H1 (cell line): Measurements from ENCODE around the gene SLC12A5. TPM values are rescaled to one million over a fixed set of nuclear protein-coding genes. Genes with fewer than 3 reads are reported as not detected.

ENCODE experiments used
- CTCF ChIA-PET: fragments of 300-600 bp; sonication (Branson Sonifier 250); formaldehyde crosslinking; loops from one replicate; lab custom pipeline; 2021; ENCODE audit not compliant: partially characterized antibody; lab: Charles Lee
- POLR2A ChIA-PET: fragments of 300-600 bp; sonication (Branson Sonifier 250); formaldehyde crosslinking; loops from one replicate; lab custom pipeline; 2021; ENCODE audit warnings: inconsistent platforms; ENCODE audit not compliant: partially characterized antibody; lab: Charles Lee
- DNase-seq, 2 experiments: peaks; one replicate each; pipeline versions ENCODE4 v3.0.0 to v3.0.0-alpha.2; 2010 to 2022; ENCODE audit warnings: low spot score in 2 of 2, low read depth in 1 of 2, mixed read lengths in 1 of 2
- FAIRE-seq: peaks from 2 replicates; lab custom pipeline; 2011; peaks lifted over from hg19 to GRCh38; lab: Jason Lieb, UNC
- H2AFZ ChIP-seq: 2 replicates; pipeline ENCODE4 v1.8.1; 2012; ENCODE audit warnings: low read length, inconsistent platforms
- H2AK5ac ChIP-seq: 2 replicates; pipeline ENCODE4 v1.6.1; 2013; ENCODE audit warnings: low read depth, low read length
- H2BK120ac ChIP-seq: replicated peaks from 2 replicates; pipeline ENCODE3; 2013; ENCODE audit warnings: low read depth, low read length, inconsistent platforms
- H2BK12ac ChIP-seq: 2 replicates; pipeline ENCODE4 v1.6.1; 2013; ENCODE audit warnings: low read depth, low read length
- H2BK15ac ChIP-seq: 2 replicates; pipeline ENCODE4 v1.6.1; 2013; ENCODE audit warnings: low read length
- H2BK20ac ChIP-seq: 2 replicates; pipeline ENCODE4 v1.6.1; 2013; ENCODE audit warnings: low read length
- H2BK5ac ChIP-seq: 2 replicates; pipeline ENCODE4 v1.6.1; 2013; ENCODE audit warnings: low read depth, low read length
- H3K14ac ChIP-seq: 2 replicates; pipeline ENCODE4 v1.6.1; 2013; ENCODE audit warnings: inconsistent platforms; ENCODE audit not compliant: insufficient read length
- H3K18ac ChIP-seq: 2 replicates; pipeline ENCODE4 v1.6.1; 2013; ENCODE audit warnings: low read length; ENCODE audit errors: extremely low read depth
- H3K23ac ChIP-seq: 2 replicates; pipeline ENCODE4 v1.6.1; 2013; ENCODE audit warnings: inconsistent platforms; ENCODE audit not compliant: insufficient read length
- H3K23me2 ChIP-seq: 2 replicates; pipeline ENCODE4 v1.6.1; 2013; ENCODE audit warnings: low read depth, low read length
- H3K27ac ChIP-seq: 2 replicates; pipeline ENCODE4 v1.6.1; 2011; ENCODE audit warnings: low read depth, low read length, inconsistent platforms
- H3K27me3 ChIP-seq, 4 experiments: replicated peaks in 1 of 4; 1 replicate in 1 of 4; 2 replicates in 3 of 4; pipeline versions ENCODE4 v1.6.1 to v1.8.1; 2011 to 2013; ENCODE audit warnings: low read length in 3 of 4, mild to moderate bottlenecking in 3 of 4, inconsistent platforms in 2 of 4, mixed read lengths in 2 of 4, moderate library complexity in 1 of 4; ENCODE audit not compliant: control insufficient read depth in 3 of 4, insufficient read depth in 3 of 4; ENCODE audit errors: extremely low read depth in 1 of 4
- H3K36me3 ChIP-seq, 4 experiments: 2 replicates each; pipeline versions ENCODE4 v1.6.1 to v1.8.1; 2011 to 2013; ENCODE audit warnings: mild to moderate bottlenecking in 4 of 4, low read length in 3 of 4, moderate library complexity in 2 of 4, control low read depth in 1 of 4, inconsistent platforms in 1 of 4; ENCODE audit not compliant: insufficient read depth in 4 of 4, control insufficient read depth in 2 of 4
- H3K4ac ChIP-seq: replicated peaks from 2 replicates; pipeline ENCODE3; 2013; ENCODE audit warnings: low read length, low read depth, mixed read lengths, inconsistent platforms; ENCODE audit not compliant: insufficient read length
- H3K4me1 ChIP-seq, 4 experiments: replicated peaks in 1 of 4; 1 replicate in 1 of 4; 2 replicates in 3 of 4; pipeline versions ENCODE4 v1.6.1 to v1.8.1; 2011 to 2013; ENCODE audit warnings: low read length in 3 of 4, inconsistent platforms in 2 of 4, mixed read lengths in 1 of 4; ENCODE audit not compliant: insufficient read depth in 4 of 4, control insufficient read depth in 3 of 4
- H3K4me2 ChIP-seq, 2 experiments: 2 replicates each; pipeline versions ENCODE4 v1.6.1 to v1.8.1; 2011 to 2013; ENCODE audit warnings: low read depth in 2 of 2, low read length in 2 of 2, control low read depth in 1 of 2, inconsistent platforms in 1 of 2, mild to moderate bottlenecking in 1 of 2; ENCODE audit not compliant: insufficient read depth in 1 of 2
- H3K4me3 ChIP-seq, 4 experiments: fragments of 200-600, 300-600 bp in 1 of 4; sonication (generic), shearing (Covaris generic), sonication (Bioruptor Twin) in 1 of 4; 2 replicates each; pipeline versions ENCODE4 v1.5.1 to v1.8.1; 2011 to 2016; ENCODE audit warnings: low read length in 4 of 4, low read depth in 3 of 4, control low read depth in 2 of 4, inconsistent platforms in 2 of 4, mild to moderate bottlenecking in 2 of 4, mixed read lengths in 1 of 4, moderate library complexity in 1 of 4; ENCODE audit not compliant: insufficient read depth in 2 of 4; ENCODE audit errors: extremely low read depth in 1 of 4
- H3K56ac ChIP-seq: replicated peaks from 2 replicates; pipeline ENCODE3; 2013; ENCODE audit warnings: low read depth, mild to moderate bottlenecking, mixed read lengths, low read length, inconsistent platforms; ENCODE audit not compliant: insufficient read length
- H3K79me1 ChIP-seq: 2 replicates; pipeline ENCODE4 v1.6.1; 2013; ENCODE audit warnings: low read depth, low read length, control low read depth
- H3K79me2 ChIP-seq, 2 experiments: 2 replicates each; pipeline versions ENCODE4 v1.6.1 to v1.8.1; 2012 to 2013; ENCODE audit warnings: low read length in 2 of 2, mild to moderate bottlenecking in 2 of 2, inconsistent platforms in 1 of 2; ENCODE audit not compliant: insufficient read depth in 2 of 2, control insufficient read depth in 1 of 2
- H3K9ac ChIP-seq, 4 experiments: replicated peaks in 1 of 4; 1 replicate in 1 of 4; 2 replicates in 3 of 4; pipeline versions ENCODE4 v1.6.1 to v1.8.1; 2011 to 2013; ENCODE audit warnings: low read depth in 3 of 4, low read length in 3 of 4, control low read depth in 2 of 4, mild to moderate bottlenecking in 2 of 4, moderate library complexity in 2 of 4, inconsistent platforms in 1 of 4; ENCODE audit errors: extremely low read depth in 1 of 4
- H3K9me3 ChIP-seq, 2 experiments: 2 replicates each; pipeline versions ENCODE4 v1.6.1 to v1.8.1; 2012 to 2013; ENCODE audit warnings: mild to moderate bottlenecking in 2 of 2, moderate library complexity in 2 of 2, control low read depth in 1 of 2, inconsistent platforms in 1 of 2, low read depth in 1 of 2, low read length in 1 of 2, mixed read lengths in 1 of 2; ENCODE audit not compliant: insufficient read depth in 2 of 2
- H4K20me1 ChIP-seq, 2 experiments: replicated peaks in 1 of 2; 2 replicates each; pipeline versions ENCODE3 to v1.8.1; 2011 to 2013; ENCODE audit warnings: inconsistent platforms in 2 of 2, low read length in 2 of 2, mild to moderate bottlenecking in 1 of 2; ENCODE audit not compliant: insufficient read depth in 2 of 2, control insufficient read depth in 1 of 2
- H4K5ac ChIP-seq: 2 replicates; pipeline ENCODE4 v1.6.1; 2013; ENCODE audit warnings: low read length, low read depth, mixed read lengths, inconsistent platforms; ENCODE audit not compliant: insufficient read length
- H4K8ac ChIP-seq: 2 replicates; pipeline ENCODE4 v1.8.0; 2013; ENCODE audit warnings: mild to moderate bottlenecking, moderate library complexity, low read length, inconsistent platforms; ENCODE audit not compliant: insufficient read depth; ENCODE audit errors: extremely low read depth
- H4K91ac ChIP-seq: replicated peaks from 2 replicates; pipeline ENCODE3; 2013; ENCODE audit warnings: low read length, mixed read lengths, inconsistent platforms; ENCODE audit not compliant: insufficient read length
- CHD2 ChIP-seq: IDR thresholded peaks from 2 replicates; pipeline ENCODE4 v1.6.1; 2012; ENCODE audit warnings: low read length, improper control_type of control experiment
- GABPA ChIP-seq: IDR thresholded peaks from 2 replicates; pipeline ENCODE4 v1.6.1; 2011; ENCODE audit warnings: mild to moderate bottlenecking, low read length, moderate library complexity, borderline replicate concordance; ENCODE audit not compliant: insufficient read depth
- KDM4A ChIP-seq: IDR thresholded peaks from one replicate; pipeline ENCODE4 v1.7.1; 2012; ENCODE audit warnings: low read depth, mild to moderate bottlenecking, moderate library complexity, low read length, inconsistent platforms; ENCODE audit not compliant: severe bottlenecking
- KDM5A ChIP-seq: fragments of 200-600 bp; IDR thresholded peaks from 2 replicates; pipeline ENCODE4 v1.7.1; 2012; ENCODE audit warnings: mild to moderate bottlenecking, low read length, inconsistent platforms, mixed read lengths
- SRF ChIP-seq: IDR thresholded peaks from 2 replicates; pipeline ENCODE4 v1.6.1; 2011; ENCODE audit warnings: mild to moderate bottlenecking, low read depth, low read length, moderate library complexity
- TBP ChIP-seq: IDR thresholded peaks from 2 replicates; pipeline ENCODE4 v1.6.1; 2011; ENCODE audit warnings: low read depth, low read length, improper control_type of control experiment
- TEAD4 ChIP-seq: IDR thresholded peaks from 2 replicates; pipeline ENCODE4 v1.6.1; 2012; ENCODE audit warnings: low read depth, low read length, inconsistent platforms, mixed read lengths
- WGBS, 2 experiments: shearing (Covaris generic) in 1 of 2; methylation state at CpG; one replicate each; pipeline versions ENCODE4 v1.1.6 to v1.1.7; 2013 to 2015; ENCODE audit warnings: low lambda C conversion rate in 2 of 2, mixed read lengths in 2 of 2, inconsistent platforms in 1 of 2, low coverage in 1 of 2, missing lambda C conversion rate in 1 of 2; ENCODE audit not compliant: insufficient replicate concordance in 2 of 2, insufficient coverage in 1 of 2, insufficient read length in 1 of 2; ENCODE audit errors: extremely low coverage in 1 of 2, missing lambda C conversion rate in 1 of 2; 5-methylcytosine and 5-hydroxymethylcytosine counted together
- polyA plus RNA-seq, 7 experiments: library from polyadenylated mRNA; depleted of rRNA in 3 of 7; stranded (reverse) in 5 of 7; unstranded in 2 of 7; fragments of >200 nt in 5 of 7; fragments of 200-250 nt in 2 of 7; gene quantifications; 1 replicate in 5 of 7; 2 replicates in 1 of 7; 4 replicates in 1 of 7; pipeline versions ENCODE4 v1.2.1 to v1.2.3, GENCODE V29; 2011 to 2013; ENCODE audit warnings: missing spikeins in 2 of 7, mixed read lengths in 2 of 7
- total RNA-seq: library from RNA; stranded (reverse); fragmentation: NEBNext Ultra II Directional; extraction: Animal tissue kit (Norgen Biotek cat#: 25700); gene quantifications from 2 replicates; pipeline ENCODE4 v1.2.1, GENCODE V29; 2021
- TF ChIP-seq, protein P1 (sequence below): IDR thresholded peaks from 2 replicates; pipeline ENCODE4 v1.6.1; 2012; ENCODE audit warnings: inconsistent platforms

Gene SLC12A5
- total and polyA plus RNA-seq, 2 of the 8 experiments (the other 6 are each of a cell fraction or from before 2014, with no cell fraction given): 1.9 to 7.3 TPM

DNA sequence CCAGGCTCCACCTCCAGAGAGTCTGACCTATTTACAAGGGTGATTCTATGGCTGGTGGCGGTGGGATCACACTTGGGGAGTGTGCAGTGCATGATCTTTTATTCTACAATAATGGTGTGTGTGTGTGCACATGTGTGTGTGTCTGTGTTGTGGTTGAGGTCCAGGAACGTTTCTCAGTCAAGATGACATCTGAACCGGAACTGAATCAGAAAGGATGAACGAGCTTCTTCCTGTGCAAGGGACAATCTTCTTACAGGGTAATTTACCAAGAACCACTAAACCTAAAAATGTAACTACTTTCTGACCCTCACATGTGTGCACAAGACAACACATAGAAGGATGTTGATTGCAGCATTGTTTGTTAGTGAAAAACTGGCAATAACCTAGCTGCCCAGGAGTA is 11.7 kb upstream of the SLC12A5 start:
- Histone ChIP-seq H3K79me2 (no peaks in the 10 kb centered on the region), H2BK5ac (no peak overlapping the region), H3K56ac (no peak overlapping the region), H3K36me3 (no peaks in the 10 kb centered on the region), H3K23me2 (peaks cover 7% of the 10 kb centered on the region), H3K14ac (no peak overlapping the region), H2AK5ac (no peak overlapping the region), H2BK20ac (no peak overlapping the region), H4K8ac (no peak overlapping the region), H2BK12ac (no peak overlapping the region), H3K4me3 (no peak overlapping the region), H3K18ac (no peak overlapping the region), H3K4me2 (no peak overlapping the region), H3K27me3 (peaks cover 0 to 7% (median 5%) of the 10 kb centered on the region in 4 experiments; a peak in 4 of 7 replicates), H3K79me1 (no peaks in the 10 kb centered on the region), H2AFZ (no peak overlapping the region), H2BK15ac (no peak overlapping the region), H3K4me1 (peaks cover 0 to 4% (median under 1%) of the 10 kb centered on the region in 4 experiments; a peak in 3 of 7 replicates), H3K23ac (no peak overlapping the region), H4K91ac (no peak overlapping the region), H4K5ac (no peak overlapping the region), H3K9me3 (no peaks in the 10 kb centered on the region), H4K20me1 (peaks cover 0 to 5% of the 10 kb centered on the region in 2 experiments), H3K4ac (no peak overlapping the region), H3K27ac (no peak overlapping the region), H3K9ac (no peak overlapping the region), H2BK120ac (no peak overlapping the region)
- ChIA-PET POLR2A (interaction anchor here (0.6 to 1.7 kb wide), 3 partner anchors 47 to 82 kb away, joined by 3 to 4 read pairs (median 3); no protein-coding TSS in a partner anchor), CTCF (interaction anchor here (1.0 to 2.4 kb wide), 8 partner anchors 14 to 332 kb away, joined by 3 to 16 read pairs (median 4); no protein-coding TSS in a partner anchor)
- DNase-seq (no peak), FAIRE-seq (no peak)
- 92% methylated on average over 4 of the region's 4 CpGs; no CpG with 5 or more reads in 1 of the 2 experiments for WGBS, 2 experiments
- TF ChIP-seq, protein P1, sequence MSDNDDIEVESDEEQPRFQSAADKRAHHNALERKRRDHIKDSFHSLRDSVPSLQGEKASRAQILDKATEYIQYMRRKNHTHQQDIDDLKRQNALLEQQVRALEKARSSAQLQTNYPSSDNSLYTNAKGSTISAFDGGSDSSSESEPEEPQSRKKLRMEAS: no peak
- no peak for TF ChIP-seq KDM4A
- TF ChIP-seq SRF: no peak
- TF ChIP-seq GABPA: no peak
- TF ChIP-seq TBP: no peak
- TF ChIP-seq TEAD4: no peak
- no peak for TF ChIP-seq CHD2
- no peak for TF ChIP-seq KDM5A
